Gastrocnemius medialis (tissue), 4 donors: ENCODE measurements around the gene SYNPR. TPM values are rescaled to one million over a fixed set of nuclear protein-coding genes. Genes with fewer than 3 reads are reported as not detected.

Experiments used
- ATAC-seq, 2 donors: fragments of 150-250 bp; one replicate each; pipeline ENCODE4 v1.9.1; 2016
- DNase-seq, 2 donors: peaks; one replicate each; pipeline ENCODE4 v3.0.0-alpha.2; 2019
- H3K27ac ChIP-seq, 4 donors: fragments of 200-600 bp; sonication (generic); 1 replicate in 1 of 4; 2 replicates in 3 of 4; pipeline ENCODE4 v1.5.1; 2016 to 2018; ENCODE audit warnings: mild to moderate bottlenecking in 2 of 4, moderate library complexity in 1 of 4
- H3K27me3 ChIP-seq, 3 donors: fragments of 200-600 bp; sonication (generic) in 2 of 3; 1 replicate in 1 of 3; 2 replicates in 2 of 3; pipeline versions ENCODE4 v1.5.1 to v1.6.0; 2016 to 2019; ENCODE audit warnings: mild to moderate bottlenecking in 1 of 3, moderate library complexity in 1 of 3
- H3K36me3 ChIP-seq, 2 donors: fragments of 200-600 bp; sonication (generic) in 1 of 2; one replicate each; pipeline ENCODE4 v1.5.1; 2017 to 2018
- H3K4me1 ChIP-seq, 2 donors: fragments of 200-600 bp; sonication (generic) in 1 of 2; one replicate each; pipeline ENCODE4 v1.5.1; 2016 to 2017; ENCODE audit warnings: mild to moderate bottlenecking in 2 of 2
- H3K4me3 ChIP-seq, 4 donors: fragments of 200-600 bp; sonication (generic) in 3 of 4; 1 replicate in 1 of 4; 2 replicates in 3 of 4; pipeline ENCODE4 v1.5.1; 2016 to 2019; ENCODE audit warnings: mild to moderate bottlenecking in 2 of 4
- H3K9me3 ChIP-seq, 3 donors: fragments of 200-600 bp; sonication (generic) in 2 of 3; 1 replicate in 1 of 3; 2 replicates in 2 of 3; pipeline ENCODE4 v1.5.1; 2016 to 2019
- POLR2A ChIP-seq, 2 donors: fragments of 450-650 bp; IDR thresholded peaks; one replicate each; pipeline ENCODE4 v1.6.1; 2017; ENCODE audit warnings: antibody characterized with exemption in 2 of 2, mild to moderate bottlenecking in 2 of 2, moderate library complexity in 2 of 2
- in situ Hi-C, 4 donors: fragments of 200-750 bp; cut with MboI; loops; one replicate each; pipeline versions ENCODE4 v1.15.0 to v1.8.0; 2017; ENCODE audit warnings: low sequenced_read_pairs in 4 of 4
- intact Hi-C: fragments of 100-400 bp; cut with DNase I; formaldehyde crosslinking; loops from one replicate; pipeline ENCODE4 v1.15.1; 2023; ENCODE audit warnings: low total_unique reads
- total RNA-seq, 4 donors: library from RNA; depleted of rRNA; stranded (reverse); fragments of >200 nt; gene quantifications; one replicate each; pipeline versions ENCODE4 v1.1.0 to v1.2.3, GENCODE V29; 2016
- TF ChIP-seq, protein P1 (sequence below), 5 experiments: fragments of 450-650 bp in 3 of 5; fragments of 200-600 bp in 2 of 5; sonication (generic) in 2 of 5; IDR thresholded peaks in 4 of 5; conservative IDR thresholded peaks in 1 of 5; 1 replicate in 4 of 5; 2 replicates in 1 of 5; pipeline ENCODE4 v1.5.1; 2016 to 2019; ENCODE audit warnings: antibody characterized with exemption in 5 of 5, mild to moderate bottlenecking in 3 of 5, moderate library complexity in 3 of 5

The SYNPR gene
- total RNA-seq, 4 donors from 2014 or later: not detected

DNA sequence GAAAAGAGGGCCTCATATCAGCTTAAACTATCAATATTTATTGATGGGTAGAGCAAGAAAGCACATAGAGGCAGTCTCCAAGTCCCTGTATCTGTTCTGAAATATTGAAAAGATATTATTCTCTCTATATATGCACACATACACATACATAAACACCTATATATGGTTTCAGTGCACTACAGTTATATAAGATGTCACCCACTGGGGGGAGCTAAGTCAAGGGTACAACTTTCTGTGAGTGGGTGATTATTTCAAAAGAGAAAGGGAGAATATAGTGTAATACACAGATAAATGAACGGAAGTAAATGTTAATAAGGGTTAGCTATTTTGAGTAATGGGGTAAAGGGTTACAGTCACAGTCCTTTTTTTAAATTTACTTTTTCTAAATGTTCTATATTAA is 383.1 kb downstream of the SYNPR start:
- in situ Hi-C loops: no loop called here
- Histone ChIP-seq H3K4me1 (no peaks in the 10 kb centered on the region), H3K27ac (no peak overlapping the region), H3K27me3 (no peaks in the 10 kb centered on the region), H3K9me3 (no peaks in the 10 kb centered on the region), H3K36me3 (no peaks in the 10 kb centered on the region), H3K4me3 (no peak overlapping the region)
- intact Hi-C loops: no loop called here
- ATAC-seq: no peak
- TF ChIP-seq, protein P1, sequence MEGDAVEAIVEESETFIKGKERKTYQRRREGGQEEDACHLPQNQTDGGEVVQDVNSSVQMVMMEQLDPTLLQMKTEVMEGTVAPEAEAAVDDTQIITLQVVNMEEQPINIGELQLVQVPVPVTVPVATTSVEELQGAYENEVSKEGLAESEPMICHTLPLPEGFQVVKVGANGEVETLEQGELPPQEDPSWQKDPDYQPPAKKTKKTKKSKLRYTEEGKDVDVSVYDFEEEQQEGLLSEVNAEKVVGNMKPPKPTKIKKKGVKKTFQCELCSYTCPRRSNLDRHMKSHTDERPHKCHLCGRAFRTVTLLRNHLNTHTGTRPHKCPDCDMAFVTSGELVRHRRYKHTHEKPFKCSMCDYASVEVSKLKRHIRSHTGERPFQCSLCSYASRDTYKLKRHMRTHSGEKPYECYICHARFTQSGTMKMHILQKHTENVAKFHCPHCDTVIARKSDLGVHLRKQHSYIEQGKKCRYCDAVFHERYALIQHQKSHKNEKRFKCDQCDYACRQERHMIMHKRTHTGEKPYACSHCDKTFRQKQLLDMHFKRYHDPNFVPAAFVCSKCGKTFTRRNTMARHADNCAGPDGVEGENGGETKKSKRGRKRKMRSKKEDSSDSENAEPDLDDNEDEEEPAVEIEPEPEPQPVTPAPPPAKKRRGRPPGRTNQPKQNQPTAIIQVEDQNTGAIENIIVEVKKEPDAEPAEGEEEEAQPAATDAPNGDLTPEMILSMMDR (IDR thresholded peaks at IDR 0.05 in 4 of 5, conservative IDR thresholded peaks at IDR 0.05 in 1 of 5): no peak
- no peak for TF ChIP-seq POLR2A (IDR thresholded peaks at IDR 0.05)
- DNase-seq: no peak

DNA sequence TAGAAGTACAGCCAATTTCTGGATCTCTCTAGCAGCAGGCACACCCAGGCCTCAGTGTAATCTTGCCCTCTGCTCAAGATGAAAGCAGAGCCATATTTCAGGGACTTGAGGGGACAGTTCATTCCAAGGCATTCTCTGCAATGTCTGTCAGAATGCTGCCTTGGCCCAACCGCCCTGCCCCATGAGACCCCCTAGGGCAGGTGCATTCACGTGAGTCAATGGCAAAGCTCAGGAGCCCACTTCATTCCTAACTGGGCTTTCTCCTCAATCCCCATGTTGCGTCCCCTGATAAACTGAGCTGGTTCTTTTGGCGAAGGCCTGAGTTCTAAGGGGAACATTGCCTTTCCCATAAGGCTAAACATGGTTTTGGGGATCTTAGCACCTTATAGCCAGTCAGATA is 383.9 kb downstream of the SYNPR start:
- intact Hi-C loops: no loop called here
- ATAC-seq: no peak
- in situ Hi-C loops: no loop called here

DNA sequence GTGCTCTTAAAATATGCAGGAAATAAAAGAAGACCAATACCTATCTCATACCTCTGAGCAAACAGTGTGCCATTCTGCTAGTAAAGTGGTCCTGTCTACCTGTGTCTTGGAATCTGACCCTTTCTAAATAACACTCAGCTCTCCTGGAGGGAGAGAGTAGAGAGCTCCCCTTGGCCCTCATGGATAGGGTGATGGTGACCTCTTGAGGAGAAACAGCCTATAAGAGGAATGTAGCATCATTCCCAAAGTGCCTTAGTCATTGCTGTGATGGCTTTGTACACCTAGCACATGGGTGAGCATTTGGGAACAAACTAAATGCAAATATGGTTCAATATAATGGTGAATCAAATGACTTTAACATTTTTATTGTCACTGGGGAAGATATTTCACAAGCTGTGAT is 384.4 kb downstream of the SYNPR start:
- Histone ChIP-seq H3K36me3 (no peaks in the 10 kb centered on the region), H3K9me3 (no peaks in the 10 kb centered on the region), H3K27me3 (no peaks in the 10 kb centered on the region), H3K4me3 (no peak overlapping the region), H3K27ac (no peak overlapping the region), H3K4me1 (no peaks in the 10 kb centered on the region)
- no peak for TF ChIP-seq POLR2A (IDR thresholded peaks at IDR 0.05)
- TF ChIP-seq, protein P1 (IDR thresholded peaks at IDR 0.05 in 4 of 5, conservative IDR thresholded peaks at IDR 0.05 in 1 of 5): no peak
- DNase-seq: no peak
- intact Hi-C loops (no loop called here), in situ Hi-C loops (no loop called here)
- ATAC-seq: no peak

More for the DNA sequence above, 383.9 kb downstream of the SYNPR start:
- DNase-seq: no peak
- Histone ChIP-seq H3K27me3 (no peaks in the 10 kb centered on the region), H3K36me3 (no peaks in the 10 kb centered on the region), H3K4me1 (no peaks in the 10 kb centered on the region), H3K9me3 (no peaks in the 10 kb centered on the region), H3K4me3 (no peak overlapping the region), H3K27ac (no peak overlapping the region)
- TF ChIP-seq POLR2A (IDR thresholded peaks at IDR 0.05): no peak
- TF ChIP-seq, protein P1 (IDR thresholded peaks at IDR 0.05 in 4 of 5, conservative IDR thresholded peaks at IDR 0.05 in 1 of 5): no peak
